HEK293T (cell line): ENCODE measurements around the gene NETO1.

Experiments used
- ARNT ChIP-seq: fragments of 450-650 bp; IDR thresholded peaks from 2 replicates; pipeline ENCODE4 v1.6.1; 2017; ENCODE audit warnings: mild to moderate bottlenecking
- BHLHE40 ChIP-seq: fragments of 450-650 bp; IDR thresholded peaks from 2 replicates; pipeline ENCODE4 v1.6.1; 2016; ENCODE audit warnings: mild to moderate bottlenecking, moderate library complexity, borderline replicate concordance
- ELF4 ChIP-seq: fragments of 450-650 bp; IDR thresholded peaks from 2 replicates; pipeline ENCODE4 v1.6.1; 2017; ENCODE audit warnings: antibody characterized with exemption
- FOXA1 ChIP-seq: fragments of 450-650 bp; IDR thresholded peaks from 2 replicates; pipeline ENCODE4 v1.6.1; 2016; ENCODE audit warnings: mild to moderate bottlenecking
- FOXK2 ChIP-seq: fragments of 450-650 bp; IDR thresholded peaks from 2 replicates; pipeline ENCODE4 v1.6.1; 2016; ENCODE audit warnings: mild to moderate bottlenecking
- FOXM1 ChIP-seq: fragments of 450-650 bp; IDR thresholded peaks from 2 replicates; pipeline ENCODE4 v1.6.1; 2017; ENCODE audit warnings: mild to moderate bottlenecking, borderline replicate concordance
- L3MBTL2 ChIP-seq: fragments of 450-650 bp; conservative IDR thresholded peaks from 2 replicates; pipeline ENCODE4 v1.6.1; 2016; ENCODE audit warnings: mild to moderate bottlenecking
- NFRKB ChIP-seq: fragments of 450-650 bp; IDR thresholded peaks from 2 replicates; pipeline ENCODE4 v1.6.1; 2016; ENCODE audit warnings: mild to moderate bottlenecking, moderate library complexity
- ZNF384 ChIP-seq: fragments of 450-650 bp; IDR thresholded peaks from 2 replicates; pipeline ENCODE4 v1.6.1; 2016

- no peak for TF ChIP-seq NFRKB
- TF ChIP-seq ELF4 = no peak
- TF ChIP-seq BHLHE40 = no peak
- TF ChIP-seq FOXM1 = no peak
- TF ChIP-seq L3MBTL2 = no peak
- no peak for TF ChIP-seq ZNF384
- TF ChIP-seq FOXA1 = no peak
- no peak for TF ChIP-seq ARNT
- no peak for TF ChIP-seq FOXK2
Measured at GRCh38 chr18:72727776-72728175, 140.0 kb downstream of the NETO1 start.
